GM12878 (cell line): ENCODE measurements around the gene L1CAM. TPM values are rescaled to one million over a fixed set of nuclear protein-coding genes. Genes with fewer than 3 reads are reported as not detected.

Experiments
- ATAC-seq: fragments of 200-7000 bp; cut with Tn5 transposase; 3 replicates; pipeline ENCODE4 v1.9.1; 2020; ENCODE audit warnings: mild to moderate bottlenecking, moderate library complexity
- BruUV-seq: library from RNA; stranded (reverse); fragments of 400-500 nt; replicated peaks from 2 replicates; lab custom pipeline; 2021; lab: Mats Ljungman, UMichigan
- CTCF ChIA-PET: fragments of 300-600 bp; sonication (Branson Sonifier 250); formaldehyde crosslinking; extraction: SDS; loops from one replicate; lab custom pipeline; 2021; ENCODE audit warnings: inconsistent platforms; lab: Yijun Ruan, JAX
- POLR2A ChIA-PET: fragments of 350-600 bp; formaldehyde crosslinking; extraction: SDS; loops from one replicate; lab custom pipeline; 2021; ENCODE audit warnings: inconsistent platforms; lab: Charles Lee
- RAD21 ChIA-PET: fragments of 300-600 bp; sonication (Branson Sonifier 250); formaldehyde crosslinking; loops from one replicate; lab custom pipeline; 2023; ENCODE audit warnings: antibody characterized with exemption; ENCODE audit not compliant: unreplicated experiment; lab: Charles Lee
- SMC1A ChIA-PET: fragments of 300-600 bp; sonication (Branson Sonifier 250); formaldehyde crosslinking; loops from one replicate; lab custom pipeline; 2023; ENCODE audit not compliant: unreplicated experiment, uncharacterized antibody; lab: Charles Lee
- DNase-seq: peaks from one replicate; pipeline ENCODE4 v3.0.0-alpha.2; 2011; ENCODE audit warnings: low read depth, low spot score
- FAIRE-seq: peaks from 3 replicates; lab custom pipeline; 2011; peaks lifted over from hg19 to GRCh38; lab: Jason Lieb, UNC
- H2AFZ ChIP-seq: 2 replicates; pipeline ENCODE4 v1.6.0; 2011; ENCODE audit warnings: low read depth, low read length, control low read depth; ENCODE audit not compliant: control insufficient read depth
- H3K27ac ChIP-seq: 2 replicates; pipeline ENCODE4 v1.5.1; 2011; ENCODE audit warnings: control low read depth; ENCODE audit not compliant: control insufficient read depth, insufficient read depth
- H3K27me3 ChIP-seq, 2 experiments: replicated peaks in 1 of 2; 2 replicates each; pipeline versions ENCODE4 v1.6.0 to v1.6.1; 2011; ENCODE audit warnings: low read length in 1 of 2; ENCODE audit not compliant: control insufficient read depth in 2 of 2, insufficient read depth in 2 of 2
- H3K36me3 ChIP-seq, 2 experiments: 2 replicates each; pipeline ENCODE4 v1.5.1; 2011; ENCODE audit warnings: low read length in 1 of 2; ENCODE audit not compliant: control insufficient read depth in 2 of 2, insufficient read depth in 2 of 2
- H3K4me1 ChIP-seq: 2 replicates; pipeline ENCODE4 v1.6.1; 2011; ENCODE audit warnings: mild to moderate bottlenecking, low read length, moderate library complexity, mixed read lengths; ENCODE audit not compliant: control insufficient read depth, insufficient read depth
- H3K4me2 ChIP-seq: 2 replicates; pipeline ENCODE4 v1.6.0; 2011; ENCODE audit warnings: control low read depth; ENCODE audit not compliant: control insufficient read depth, insufficient read depth
- H3K4me3 ChIP-seq: fragments of 200-600 bp; sonication (generic); 2 replicates; pipeline ENCODE4 v1.5.1; 2016
- H3K79me2 ChIP-seq: 2 replicates; pipeline ENCODE4 v1.6.0; 2011; ENCODE audit warnings: low read length; ENCODE audit not compliant: control insufficient read depth, insufficient read depth
- H3K9ac ChIP-seq: 2 replicates; pipeline ENCODE4 v1.8.0; 2011; ENCODE audit warnings: low read length, control low read depth, mixed read lengths; ENCODE audit not compliant: control insufficient read depth, insufficient read depth
- H3K9me3 ChIP-seq: replicated peaks from 3 replicates; pipeline ENCODE4 v1.5.1; 2011; ENCODE audit warnings: mild to moderate bottlenecking, low read length; ENCODE audit not compliant: control insufficient read depth, insufficient read depth
- H4K20me1 ChIP-seq: 2 replicates; pipeline ENCODE4 v1.6.0; 2011; ENCODE audit not compliant: control insufficient read depth, insufficient read depth
- BMI1 ChIP-seq: fragments of 450-650 bp; IDR thresholded peaks from 2 replicates; pipeline ENCODE4 v1.6.1; 2016; ENCODE audit warnings: mild to moderate bottlenecking, moderate library complexity, borderline replicate concordance
- CUX1 ChIP-seq: IDR thresholded peaks from 2 replicates; pipeline ENCODE4 v1.6.1; 2012; ENCODE audit warnings: improper control_type of control experiment, low read depth, low read length; ENCODE audit not compliant: insufficient replicate concordance
- IKZF1 ChIP-seq: fragments of 450-650 bp; conservative IDR thresholded peaks from 2 replicates; pipeline ENCODE4 v1.6.1; 2017; ENCODE audit warnings: antibody characterized with exemption, mild to moderate bottlenecking
- JUND ChIP-seq: IDR thresholded peaks from 2 replicates; pipeline ENCODE4 v1.6.1; 2012; ENCODE audit warnings: low read depth, mild to moderate bottlenecking, low read length, improper control_type of control experiment, moderate library complexity
- MYB ChIP-seq: fragments of 150-350 bp; IDR thresholded peaks from 2 replicates; pipeline ENCODE4 v1.6.1; 2014; ENCODE audit warnings: mild to moderate bottlenecking, low read depth, low read length, borderline replicate concordance
- NKRF ChIP-seq: fragments of 450-650 bp; conservative IDR thresholded peaks from 2 replicates; pipeline ENCODE4 v1.6.1; 2017; ENCODE audit warnings: mild to moderate bottlenecking, moderate library complexity
- SRF ChIP-seq, 2 experiments: IDR thresholded peaks; 2 replicates each; pipeline ENCODE4 v1.6.1; 2011; ENCODE audit warnings: low read depth in 2 of 2, low read length in 2 of 2, mild to moderate bottlenecking in 1 of 2, moderate library complexity in 1 of 2
- ZBTB40 ChIP-seq: fragments of 450-650 bp; IDR thresholded peaks from 2 replicates; pipeline ENCODE4 v1.6.1; 2016; ENCODE audit warnings: mild to moderate bottlenecking, moderate library complexity, borderline replicate concordance
- WGBS: methylation state at CpG from one replicate; pipeline ENCODE4 v1.1.6; 2016; ENCODE audit warnings: low lambda C conversion rate; ENCODE audit not compliant: insufficient replicate concordance, insufficient coverage; ENCODE audit errors: missing lambda C conversion rate; 5-methylcytosine and 5-hydroxymethylcytosine counted together
- in situ Hi-C: fragments of 300-500 bp; cut with MboI; formaldehyde crosslinking; loops from 9 replicates; pipeline ENCODE4 v1.14.3; 2018; ENCODE audit warnings: mixed read lengths
- intact Hi-C: fragments of 100-400 bp; cut with micrococcal nuclease; formaldehyde crosslinking; loops from one replicate; pipeline ENCODE4 v1.14.2; 2022; ENCODE audit not compliant: unreplicated experiment
- polyA plus RNA-seq, 11 experiments: library from polyadenylated mRNA; depleted of rRNA in 4 of 11; unstranded in 6 of 11; stranded (reverse) in 5 of 11; fragments of >200 nt; fragmentation: Nextera tagmentation in 4 of 11; fragmentation: Illumina TruSeq in 1 of 11; extraction: Ambion mirVana in 4 of 11; extraction: Trizol in 1 of 11; gene quantifications; 1 replicate in 1 of 11; 2 replicates in 10 of 11; pipeline versions ENCODE4 v1.2.1 to v1.2.3, GENCODE V29; 2011 to 2016; ENCODE audit warnings: inconsistent platforms in 2 of 11, missing spikeins in 2 of 11, low read depth in 1 of 11
- total RNA-seq, 4 experiments: library from RNA; depleted of rRNA in 3 of 4; stranded (reverse); fragments of >200 nt in 3 of 4; fragmentation: Illumina TruSeq in 1 of 4; extraction: Trizol in 1 of 4; gene quantifications; 2 replicates each; pipeline versions ENCODE4 v1.2.1 to v1.2.3, GENCODE V29; 2013 to 2021

Gene L1CAM
- total and polyA plus RNA-seq, 10 of the 15 experiments (the other 5 are each of a cell fraction or from before 2014, with no cell fraction given) = 0.01 to 0.64 (median 0.09) TPM; not detected in 5

GRCh38 chrX:153926858-153927671 is 41.1 kb upstream of the L1CAM start:
- CTCF ChIA-PET = interaction anchor here (0.6 to 8.7 kb wide), 7 partner anchors 21 to 137 kb away, joined by 3 to 172 read pairs (median 3); partner anchors contain the start of gene RENBP
- TF ChIP-seq CUX1 (no peak), IKZF1 (peak; percentile 69; the same call in 1 of the 2 replicates), MYB (no peak), NKRF (0 out of 2 replicates have a peak, but pooled peaks have one; percentile 31), SRF (IDR thresholded peaks at IDR 0.05; ENCODE audit: low read depth in 2 of 2, low read length in 2 of 2) (no peak), JUND (no peak), BMI1 (no peak), ZBTB40 (peak; percentile 62; the same call in 1 of the 2 replicates)

More at GRCh38 chrX:153926858-153927671, 41.1 kb upstream of the L1CAM start:
- BruUV-seq = no TSS peak
- H3K79me2 ChIP-seq = peaks cover 39% of the 10 kb centered on the region
- peak; percentile 55 for DNase-seq
- peaks cover 0 to 2% of the 10 kb centered on the region in 2 experiments; a peak in 3 of 4 replicates for H3K36me3 ChIP-seq
- POLR2A ChIA-PET = interaction anchor here (0.8 to 5.8 kb wide), 12 partner anchors 8 to 200 kb away, joined by 3 to 68 read pairs (median 4); partner anchors contain the start of genes HCFC1, NAA10, RENBP and TMEM187
- peak; percentile 88 for FAIRE-seq
- H3K4me3 ChIP-seq = peak overlapping the region; percentile 74
- no peak overlapping the region; the same call in 1 of the 2 replicates for H2AFZ ChIP-seq
- no peaks in the 10 kb centered on the region; the same call in 2 of the 3 replicates for H3K9me3 ChIP-seq
- peak overlapping the region; percentile 98 for H3K27ac ChIP-seq
- under 1% methylated on average over 29 of the region's 31 CpGs for WGBS
- peak overlapping the region; percentile 93 for H3K4me2 ChIP-seq
- in situ Hi-C loops (loop anchor here (10.0 kb wide), 1 partner anchor 58 kb away; no protein-coding TSS in a partner anchor), intact Hi-C loops (loop anchor here (2.0 to 5.0 kb wide), 4 partner anchors 44 to 445 kb away; partner anchors contain the start of genes ABCD1, BCAP31, FLNA and HCFC1)
- no peaks in the 10 kb centered on the region for H4K20me1 ChIP-seq
- RAD21 ChIA-PET = interaction anchor here (1.1 to 6.2 kb wide), 4 partner anchors 8 to 81 kb away, joined by 3 to 48 read pairs (median 10); partner anchors contain the start of genes HCFC1 and NAA10
- ATAC-seq = peak; percentile 64
- SMC1A ChIA-PET = interaction anchor here (0.7 to 5.5 kb wide), 4 partner anchors 21 to 133 kb away, joined by 3 to 61 read pairs (median 4); partner anchors contain the start of genes IDH3G and SSR4
- peaks cover 9% of the 10 kb centered on the region; the same call in 1 of the 2 replicates for H3K4me1 ChIP-seq
- peak overlapping the region; percentile 97 for H3K9ac ChIP-seq
- H3K27me3 ChIP-seq = no peaks in the 10 kb centered on the region
